Mesangial cell (primary cell): ENCODE data around the gene FIGN. TPM values are rescaled to one million over a fixed set of nuclear protein-coding genes. Genes with fewer than 3 reads are reported as not detected.

Experiments
- total RNA-seq: library from RNA; depleted of rRNA; stranded (reverse); fragments of >200 nt; gene quantifications from 2 replicates; pipeline ENCODE4 v1.2.3, GENCODE V29; 2015

FIGN gene, protein sequence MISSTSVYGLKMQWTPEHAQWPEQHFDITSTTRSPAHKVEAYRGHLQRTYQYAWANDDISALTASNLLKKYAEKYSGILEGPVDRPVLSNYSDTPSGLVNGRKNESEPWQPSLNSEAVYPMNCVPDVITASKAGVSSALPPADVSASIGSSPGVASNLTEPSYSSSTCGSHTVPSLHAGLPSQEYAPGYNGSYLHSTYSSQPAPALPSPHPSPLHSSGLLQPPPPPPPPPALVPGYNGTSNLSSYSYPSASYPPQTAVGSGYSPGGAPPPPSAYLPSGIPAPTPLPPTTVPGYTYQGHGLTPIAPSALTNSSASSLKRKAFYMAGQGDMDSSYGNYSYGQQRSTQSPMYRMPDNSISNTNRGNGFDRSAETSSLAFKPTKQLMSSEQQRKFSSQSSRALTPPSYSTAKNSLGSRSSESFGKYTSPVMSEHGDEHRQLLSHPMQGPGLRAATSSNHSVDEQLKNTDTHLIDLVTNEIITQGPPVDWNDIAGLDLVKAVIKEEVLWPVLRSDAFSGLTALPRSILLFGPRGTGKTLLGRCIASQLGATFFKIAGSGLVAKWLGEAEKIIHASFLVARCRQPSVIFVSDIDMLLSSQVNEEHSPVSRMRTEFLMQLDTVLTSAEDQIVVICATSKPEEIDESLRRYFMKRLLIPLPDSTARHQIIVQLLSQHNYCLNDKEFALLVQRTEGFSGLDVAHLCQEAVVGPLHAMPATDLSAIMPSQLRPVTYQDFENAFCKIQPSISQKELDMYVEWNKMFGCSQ
- total RNA-seq, result 3.1 and 6.0 TPM in 2 replicates

GRCh38 chr2:163735685-163736432 is at the start of gene FIGN:
TSS of gene FIGN (minus strand) at chr2:163736008. CDS start at chr2:163734927, 1,081 bp downstream.

